NCI-H1694 (cell line): Measurements from ENCODE around the gene PRRG2.

Experiments
- DNase-seq: peaks from one replicate; lab custom pipeline; 2025; lab: John Stamatoyannopoulos, UW

The PRRG2 gene

DNA sequence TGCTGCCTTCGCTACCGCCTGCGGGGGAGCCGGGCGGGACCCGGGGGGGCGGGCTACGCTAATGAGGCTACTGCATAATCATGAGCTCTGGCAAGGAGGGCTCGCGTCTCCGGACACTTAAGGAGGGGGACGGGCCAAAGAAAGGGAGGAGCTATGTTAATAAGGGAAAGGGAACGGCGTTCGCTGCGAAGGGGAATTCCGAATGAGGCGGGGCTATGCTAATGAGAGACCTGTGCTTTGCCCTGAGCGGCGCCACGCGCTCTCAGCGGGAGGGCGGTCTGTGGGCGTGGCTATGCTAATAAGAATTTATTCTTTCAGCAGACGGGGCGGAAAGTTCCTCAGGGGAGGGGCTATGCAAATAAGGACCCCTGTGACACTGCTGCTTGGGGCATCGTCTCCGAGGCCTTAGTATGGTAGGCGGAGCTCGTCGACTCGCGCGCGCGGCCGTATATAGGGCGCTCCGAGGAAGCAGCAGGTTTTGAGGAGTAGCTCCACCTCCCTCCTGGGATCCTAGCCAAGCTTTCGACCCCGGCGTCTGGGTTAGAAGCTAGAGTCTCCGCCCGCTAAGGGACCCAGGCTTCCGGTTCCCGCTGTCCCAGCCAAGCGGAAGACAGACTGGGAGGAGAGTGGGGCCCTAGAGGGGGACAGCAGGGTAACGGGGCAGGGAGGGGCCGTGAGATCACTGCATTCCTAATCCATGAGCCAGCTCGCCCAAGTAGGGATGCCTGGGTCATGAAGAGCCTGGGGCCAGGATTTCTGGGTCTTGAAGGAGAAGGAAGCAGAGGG lies 59.2 kb downstream of the PRRG2 start, which contains the start of gene RRAS:
Gene RRAS (minus strand): TSS at position 31 of the 786 bp plus-strand sequence. CDS start 45 bp downstream, outside the sequence.
- DNase-seq = peak; percentile 100
